ENCODE results near the gene GAS7. TPM values are rescaled to one million over a fixed set of nuclear protein-coding genes. Genes with fewer than 3 reads are reported as not detected.

GAS7 gene
- total and polyA plus RNA-seq, 2 of the 13 experiments (the other 11 are each of a cell fraction or from before 2014, with no cell fraction given), result 1.0 to 5.2 TPM

- Histone ChIP-seq H3K4me2 (ENCODE audit: low read depth, low read length) (no peak overlapping the region), H3K79me2 (ENCODE audit: insufficient read depth, low read length) (no peaks in the 10 kb centered on the region), H3K9ac (ENCODE audit: insufficient read depth, low read depth, low read length) (no peak overlapping the region), H3K4me1 (ENCODE audit: insufficient read depth, low read length) (no peaks in the 10 kb centered on the region), H3K4me3 (replicated peaks in 1 of 3; ENCODE audit: insufficient read depth in 1 of 3, low read depth in 2 of 3, low read length in 3 of 3) (no peak overlapping the region), H4K20me1 (ENCODE audit: insufficient read depth, low read length) (no peaks in the 10 kb centered on the region), H2AFZ (ENCODE audit: low read length) (no peak overlapping the region), H3K27me3 (ENCODE audit: control insufficient read depth in 1 of 2, insufficient read depth in 2 of 2, low read length in 2 of 2) (peaks cover 1 to 9% of the 10 kb centered on the region in 2 experiments; a peak in 2 of 5 replicates), H3K9me3 (ENCODE audit: low read length) (no peaks in the 10 kb centered on the region), H3K27ac (ENCODE audit: extremely low read length, insufficient read depth, low read length) (no peak overlapping the region), H3K36me3 (replicated peaks in 1 of 2; ENCODE audit: control insufficient read depth in 1 of 2, insufficient read depth in 2 of 2, low read length in 2 of 2) (no peaks in the 10 kb centered on the region)
- 8% methylated on average over 15 of the region's 21 CpGs for WGBS (ENCODE audit: low lambda C conversion rate)
- ChIA-PET CTCF (ENCODE audit: low intra/inter-chr PET ratio, low total read pairs) (no interaction called here), POLR2A (no interaction called here)
- in situ Hi-C loops (cut with HindIII; ENCODE audit: extremely low pct_ligation_motif_present, low pct_unique_long_range_greater_than_20kb) (no loop called here), intact Hi-C loops (cut with micrococcal nuclease; ENCODE audit: unreplicated experiment) (no loop called here)
- TF ChIP-seq CREB1 (IDR thresholded peaks at IDR 0.05), result 0 out of 2 replicates have a peak, but pooled peaks have one; percentile 5
- TF ChIP-seq CREB1 (CRISPR knock-in tag; IDR thresholded peaks at IDR 0.05), result no peak
- TF ChIP-seq CEBPB (IDR thresholded peaks at IDR 0.05; ENCODE audit: borderline replicate concordance, low read depth, low read length), result no peak
- no peak for TF ChIP-seq TOPORS (CRISPR knock-in tag; IDR thresholded peaks at IDR 0.05)
- no TSS peak for BruUV-seq (replicated peaks)
- no peak for FAIRE-seq
- no peak for DNase-seq (ENCODE audit: low spot score)
- no peak for ATAC-seq
Measured at GRCh38 chr17:10025976-10026901, 172.2 kb downstream of the GAS7 start.

- BruUV-seq (replicated peaks), result no TSS peak
- in situ Hi-C loops (cut with HindIII; ENCODE audit: extremely low pct_ligation_motif_present, low pct_unique_long_range_greater_than_20kb), result no loop called here
- no peak overlapping the region for H3K9ac ChIP-seq (ENCODE audit: insufficient read depth, low read depth, low read length)
- no peaks in the 10 kb centered on the region for H4K20me1 ChIP-seq (ENCODE audit: insufficient read depth, low read length)
- H3K27ac ChIP-seq (ENCODE audit: extremely low read length, insufficient read depth, low read length), result no peak overlapping the region
- ATAC-seq (no peak), DNase-seq (ENCODE audit: low spot score) (no peak), FAIRE-seq (no peak)
- H3K79me2 ChIP-seq (ENCODE audit: insufficient read depth, low read length), result no peaks in the 10 kb centered on the region
- ChIA-PET CTCF (ENCODE audit: low intra/inter-chr PET ratio, low total read pairs) (no interaction called here), POLR2A (no interaction called here)
- H3K4me2 ChIP-seq (ENCODE audit: low read depth, low read length), result no peak overlapping the region
- H3K4me3 ChIP-seq (replicated peaks in 1 of 3; ENCODE audit: insufficient read depth in 1 of 3, low read depth in 2 of 3, low read length in 3 of 3), result no peak overlapping the region
- H3K27me3 ChIP-seq (ENCODE audit: control insufficient read depth in 1 of 2, insufficient read depth in 2 of 2, low read length in 2 of 2), result peaks cover 1 to 9% of the 10 kb centered on the region in 2 experiments; a peak in 2 of 5 replicates
- 67% methylated on average over 6 of the region's 6 CpGs for WGBS (ENCODE audit: low lambda C conversion rate)
- H3K9me3 ChIP-seq (ENCODE audit: low read length), result no peaks in the 10 kb centered on the region
- H3K4me1 ChIP-seq (ENCODE audit: insufficient read depth, low read length), result no peaks in the 10 kb centered on the region
- no peaks in the 10 kb centered on the region for H3K36me3 ChIP-seq (replicated peaks in 1 of 2; ENCODE audit: control insufficient read depth in 1 of 2, insufficient read depth in 2 of 2, low read length in 2 of 2)
- no peak overlapping the region for H2AFZ ChIP-seq (ENCODE audit: low read length)
- intact Hi-C loops (cut with micrococcal nuclease; ENCODE audit: unreplicated experiment), result no loop called here
- no peak for TF ChIP-seq ZNF337 (CRISPR knock-in tag; IDR thresholded peaks at IDR 0.05; ENCODE audit: borderline replicate concordance, low read depth)
- no peak for TF ChIP-seq ZNF589 (CRISPR knock-in tag; conservative IDR thresholded peaks at IDR 0.05)
- TF ChIP-seq SUZ12 (IDR thresholded peaks at IDR 0.05; ENCODE audit: low read depth, low read length), result no peak
- no peak for TF ChIP-seq KLF13 (CRISPR knock-in tag; IDR thresholded peaks at IDR 0.05)
- no peak for TF ChIP-seq HNRNPH1 (optimal IDR thresholded peaks at IDR 0.05; ENCODE audit: low read depth, low read length)
- no peak for TF ChIP-seq ELF3 (CRISPR knock-in tag; IDR thresholded peaks at IDR 0.05)
- no peak for TF ChIP-seq ZNF160 (CRISPR knock-in tag; IDR thresholded peaks at IDR 0.05)
- no peak for TF ChIP-seq ZFY (CRISPR knock-in tag; IDR thresholded peaks at IDR 0.05)
- TF ChIP-seq ZBTB43 (CRISPR knock-in tag; conservative IDR thresholded peaks at IDR 0.05), result no peak
- no peak for TF ChIP-seq ZNF746 (CRISPR knock-in tag; IDR thresholded peaks at IDR 0.05)
- TF ChIP-seq JARID2 (CRISPR knock-in tag; IDR thresholded peaks at IDR 0.05; ENCODE audit: insufficient replicate concordance), result no peak
- no peak for TF ChIP-seq ZNF550 (CRISPR knock-in tag; IDR thresholded peaks at IDR 0.05; ENCODE audit: borderline replicate concordance)
- TF ChIP-seq ZNF251 (CRISPR knock-in tag; IDR thresholded peaks at IDR 0.05), result no peak
Measured at GRCh38 chr17:10025224-10025623, 173.2 kb downstream of the GAS7 start.
